LNCaP clone FGC (cell line): ENCODE results near the gene FAM124A.
A peak's percentile ranks its signal among the peaks of the same experiment; 100 is the strongest.

Source experiments
- DNase-seq: peaks from one replicate; pipeline ENCODE4 v3.0.0-alpha.2; 2011; ENCODE audit warnings: low read depth
- H3K4me3 ChIP-seq: 2 replicates; pipeline ENCODE4 v1.5.1; 2011; ENCODE audit warnings: mild to moderate bottlenecking, low read depth, low read length, control low read depth
- CTCF ChIP-seq: IDR thresholded peaks from 2 replicates; pipeline ENCODE4 v1.5.1; 2012; ENCODE audit warnings: mild to moderate bottlenecking; ENCODE audit not compliant: control insufficient read depth, insufficient read depth; ENCODE audit errors: extremely low read depth

FAM124A gene

GRCh38 chr13:51321836-51322235 lies 99.6 kb downstream of the FAM124A start:
- TF ChIP-seq CTCF: no peak
- H3K4me3 ChIP-seq: no peak overlapping the region
- no peak for DNase-seq

GRCh38 chr13:51322826-51323225 lies 100.6 kb downstream of the FAM124A start:
- no peak overlapping the region for H3K4me3 ChIP-seq
- no peak for DNase-seq
- no peak for TF ChIP-seq CTCF

- H3K4me3 ChIP-seq: no peak overlapping the region
- TF ChIP-seq CTCF: no peak
- peak; percentile 68 for DNase-seq
Observed at GRCh38 chr13:51323824-51324511, 101.8 kb downstream of the FAM124A start.

- TF ChIP-seq CTCF: no peak
- no peak overlapping the region for H3K4me3 ChIP-seq
- no peak for DNase-seq
Observed at GRCh38 chr13:51324714-51325420, 102.7 kb downstream of the FAM124A start.

GRCh38 chr13:51325837-51326236 lies 103.6 kb downstream of the FAM124A start:
- H3K4me3 ChIP-seq: no peak overlapping the region
- TF ChIP-seq CTCF: no peak
- no peak for DNase-seq

- no peak for DNase-seq
- H3K4me3 ChIP-seq: no peak overlapping the region
- TF ChIP-seq CTCF: no peak
Observed at GRCh38 chr13:51326777-51327176, 104.6 kb downstream of the FAM124A start.
